Measurements from ENCODE around the gene NTSR1. TPM values are rescaled to one million over a fixed set of nuclear protein-coding genes. Genes with fewer than 3 reads are reported as not detected.

Gene NTSR1
- total and polyA plus RNA-seq, 11 donors, result 0.01 to 0.32 (median 0.07) TPM; not detected in 7

GRCh38 chr20:62780696-62781095 is 72.1 kb downstream of the NTSR1 start:
- intact Hi-C loops (cut with DNase I), result loop anchor here in 1 of 10 donors (10.0 kb wide), 1 partner anchor 276 kb away; no protein-coding TSS in a partner anchor
- no peaks in the 10 kb centered on the region for H3K9me3 ChIP-seq

DNA sequence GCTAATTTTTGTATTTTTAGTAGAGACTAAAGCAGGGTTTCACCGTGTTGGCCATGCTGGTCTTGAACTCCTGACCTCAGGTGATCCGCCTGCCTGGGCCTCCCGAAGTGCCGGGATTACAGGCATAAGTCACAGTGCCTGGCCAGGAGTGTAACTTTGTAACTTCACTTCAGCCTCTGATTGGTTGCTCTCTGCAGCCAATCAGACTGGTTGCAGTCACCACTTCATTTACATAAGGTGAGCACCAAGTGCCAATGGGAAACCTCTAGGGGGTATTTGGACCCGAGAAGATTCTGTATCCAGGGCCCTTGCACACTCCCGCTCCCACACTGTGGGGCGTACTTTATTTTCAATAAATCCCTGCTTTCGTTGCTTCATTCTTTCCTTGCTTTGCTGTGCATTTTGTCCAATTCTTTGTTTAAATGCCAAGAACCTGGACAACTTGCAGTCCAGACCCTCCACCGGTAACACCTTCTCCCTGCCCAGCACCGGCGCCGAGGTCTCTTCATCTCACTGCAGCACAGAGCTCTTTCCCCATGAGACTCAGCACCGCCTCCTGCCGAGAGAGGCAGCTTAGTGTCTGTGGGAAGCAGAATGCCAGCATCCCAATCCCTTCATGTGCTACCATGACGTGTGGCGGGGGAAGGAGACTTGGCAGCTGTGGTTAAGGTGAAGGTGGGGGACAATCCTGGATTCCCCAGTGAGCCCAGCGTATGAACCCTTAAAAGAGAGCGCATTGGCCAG is 73.7 kb downstream of the NTSR1 start:
- DNase-seq, result no peak
- Histone ChIP-seq H3K4me3 (no peak overlapping the region), H3K4me1 (peaks cover 0 to 19% (median 7%) of the 10 kb centered on the region in 12 donors), H3K27ac (peak overlapping the region in 7 of 12 donors; percentile 12 to 71 (median 63)), H3K27me3 (peaks cover 0 to 2% (median 0%) of the 10 kb centered on the region in 9 donors), H3K9me3 (no peaks in the 10 kb centered on the region), H3K36me3 (no peaks in the 10 kb centered on the region)
- peak; percentile 21 to 50 (median 30) for ATAC-seq
- intact Hi-C loops (cut with DNase I), result loop anchor here in 1 of 10 donors (10.0 kb wide), 1 partner anchor 278 kb away; no protein-coding TSS in a partner anchor
- WGBS, 4 donors, result 66 to 79% (median 74%) methylated on average over 16 to 18 of the region's 18 CpGs
- TF ChIP-seq POLR2A (IDR thresholded peaks at IDR 0.05) (no peak), CTCF (IDR thresholded peaks at IDR 0.05) (peak in 6 of 12 donors; percentile 7 to 25 (median 16))

More at GRCh38 chr20:62780696-62781095, 72.1 kb downstream of the NTSR1 start:
- DNase-seq, result no peak
- H3K4me1 ChIP-seq, result peaks cover 0 to 19% (median 8%) of the 10 kb centered on the region in 12 donors
- peaks cover 0 to 4% (median 0%) of the 10 kb centered on the region in 9 donors for H3K27me3 ChIP-seq
- ATAC-seq, result peak in 1 of 4 donors; percentile 11
- H3K36me3 ChIP-seq, result no peaks in the 10 kb centered on the region
- no peak overlapping the region for H3K4me3 ChIP-seq
- no peak overlapping the region for H3K27ac ChIP-seq
- WGBS, 4 donors, result 81 to 88% (median 85%) methylated on average over 14 to 17 of the region's 17 CpGs
- TF ChIP-seq POLR2A (IDR thresholded peaks at IDR 0.05) (no peak), CTCF (IDR thresholded peaks at IDR 0.05) (no peak)

- H3K27ac ChIP-seq, result peak overlapping the region in 9 of 12 donors; percentile 12 to 71 (median 54)
- H3K36me3 ChIP-seq, result no peaks in the 10 kb centered on the region
- H3K4me1 ChIP-seq, result peaks cover 0 to 19% (median 7%) of the 10 kb centered on the region in 12 donors
- no peaks in the 10 kb centered on the region for H3K27me3 ChIP-seq
- 40 to 53% (median 46%) methylated on average over 8 to 9 of the region's 9 CpGs for WGBS, 4 donors
- TF ChIP-seq POLR2A (IDR thresholded peaks at IDR 0.05), result no peak
- TF ChIP-seq CTCF (IDR thresholded peaks at IDR 0.05), result peak in 2 of 12 donors; percentile 4 to 5
- ATAC-seq (peak; percentile 27 to 87 (median 50)), DNase-seq (peak in 4 of 5 donors; percentile 65 to 73 (median 70))
- intact Hi-C loops (cut with DNase I), result loop anchor here in 1 of 10 donors (10.0 kb wide), 1 partner anchor 278 kb away; no protein-coding TSS in a partner anchor
- no peaks in the 10 kb centered on the region for H3K9me3 ChIP-seq
- no peak overlapping the region for H3K4me3 ChIP-seq
Observed at GRCh38 chr20:62782893-62783278, 74.2 kb downstream of the NTSR1 start.

- no peak for ATAC-seq
- H3K27me3 ChIP-seq, result no peaks in the 10 kb centered on the region
Observed at GRCh38 chr20:62784497-62784896, 75.9 kb downstream of the NTSR1 start.

More at GRCh38 chr20:62784497-62784896, 75.9 kb downstream of the NTSR1 start:
- DNase-seq, result no peak
- 85 to 92% (median 91%) methylated on average over 11 to 16 of the region's 16 CpGs for WGBS, 4 donors
- Histone ChIP-seq H3K9me3 (no peaks in the 10 kb centered on the region), H3K27ac (no peak overlapping the region), H3K36me3 (no peaks in the 10 kb centered on the region), H3K4me3 (no peak overlapping the region), H3K4me1 (peaks cover 0 to 19% (median 7%) of the 10 kb centered on the region in 12 donors)
- no peak for TF ChIP-seq POLR2A (IDR thresholded peaks at IDR 0.05)
- TF ChIP-seq CTCF (IDR thresholded peaks at IDR 0.05), result no peak
- intact Hi-C loops (cut with DNase I), result loop anchor here in 1 of 10 donors (10.0 kb wide), 1 partner anchor 280 kb away; no protein-coding TSS in a partner anchor

All from heart left ventricle (tissue), 16 donors.